Mammary epithelial cell (primary cell): Measurements from ENCODE around the gene TNS1.

ENCODE experiments used
- EZH2 ChIP-seq: IDR thresholded peaks from 2 replicates; pipeline ENCODE4 v1.6.1; 2012; ENCODE audit warnings: low read length, inconsistent platforms, borderline replicate concordance
- TF ChIP-seq, protein P1 (sequence below), 2 donors: IDR thresholded peaks in 1 of 2; conservative IDR thresholded peaks in 1 of 2; 2 replicates each; pipeline ENCODE4 v1.5.1; 2011 to 2012; ENCODE audit warnings: inconsistent platforms in 2 of 2, low read length in 2 of 2, mild to moderate bottlenecking in 2 of 2, control low read depth in 1 of 2, low read depth in 1 of 2; ENCODE audit not compliant: insufficient read depth in 1 of 2; ENCODE audit errors: extremely low read depth in 1 of 2

- TF ChIP-seq EZH2, result no peak
- TF ChIP-seq, protein P1, sequence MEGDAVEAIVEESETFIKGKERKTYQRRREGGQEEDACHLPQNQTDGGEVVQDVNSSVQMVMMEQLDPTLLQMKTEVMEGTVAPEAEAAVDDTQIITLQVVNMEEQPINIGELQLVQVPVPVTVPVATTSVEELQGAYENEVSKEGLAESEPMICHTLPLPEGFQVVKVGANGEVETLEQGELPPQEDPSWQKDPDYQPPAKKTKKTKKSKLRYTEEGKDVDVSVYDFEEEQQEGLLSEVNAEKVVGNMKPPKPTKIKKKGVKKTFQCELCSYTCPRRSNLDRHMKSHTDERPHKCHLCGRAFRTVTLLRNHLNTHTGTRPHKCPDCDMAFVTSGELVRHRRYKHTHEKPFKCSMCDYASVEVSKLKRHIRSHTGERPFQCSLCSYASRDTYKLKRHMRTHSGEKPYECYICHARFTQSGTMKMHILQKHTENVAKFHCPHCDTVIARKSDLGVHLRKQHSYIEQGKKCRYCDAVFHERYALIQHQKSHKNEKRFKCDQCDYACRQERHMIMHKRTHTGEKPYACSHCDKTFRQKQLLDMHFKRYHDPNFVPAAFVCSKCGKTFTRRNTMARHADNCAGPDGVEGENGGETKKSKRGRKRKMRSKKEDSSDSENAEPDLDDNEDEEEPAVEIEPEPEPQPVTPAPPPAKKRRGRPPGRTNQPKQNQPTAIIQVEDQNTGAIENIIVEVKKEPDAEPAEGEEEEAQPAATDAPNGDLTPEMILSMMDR (conservative IDR thresholded peaks at IDR 0.05 in 1 of 2, IDR thresholded peaks at IDR 0.05 in 1 of 2; ENCODE audit: extremely low read depth in 1 of 2, insufficient read depth in 1 of 2, low read depth in 1 of 2, low read length in 2 of 2), result no peak
Measured at GRCh38 chr2:217951091-217951490, 51.7 kb downstream of the TNS1 start.
